SJCRH30 (cell line): ENCODE results near the gene IGFL4. TPM values are rescaled to one million over a fixed set of nuclear protein-coding genes. Genes with fewer than 3 reads are reported as not detected.

ENCODE experiments used
- DNase-seq, 2 experiments: peaks; one replicate each; pipeline ENCODE4 v3.0.0-alpha.2; 2015 to 2020
- H3K27ac ChIP-seq: fragments of 250-450 bp; sonication (Bioruptor Pico); 2 replicates; pipeline ENCODE4 v1.5.1; 2020; ENCODE audit warnings: mild to moderate bottlenecking, moderate library complexity
- H3K27me3 ChIP-seq: fragments of 250-450 bp; sonication (Bioruptor Pico); 2 replicates; pipeline ENCODE4 v1.5.1; 2020; ENCODE audit warnings: mild to moderate bottlenecking, moderate library complexity
- H3K36me3 ChIP-seq: fragments of 250-450 bp; sonication (Bioruptor Pico); 2 replicates; pipeline ENCODE4 v1.5.1; 2020; ENCODE audit warnings: mild to moderate bottlenecking, moderate library complexity
- H3K4me1 ChIP-seq: fragments of 250-450 bp; sonication (Bioruptor Pico); 2 replicates; pipeline ENCODE4 v1.5.1; 2020; ENCODE audit warnings: mild to moderate bottlenecking, moderate library complexity
- H3K4me3 ChIP-seq: fragments of 250-450 bp; sonication (Bioruptor Pico); 2 replicates; pipeline ENCODE4 v1.5.1; 2020; ENCODE audit warnings: mild to moderate bottlenecking, moderate library complexity
- H3K9me3 ChIP-seq: fragments of 250-450 bp; sonication (Bioruptor Pico); replicated peaks from 2 replicates; pipeline ENCODE4 v1.5.1; 2020; ENCODE audit warnings: mild to moderate bottlenecking, moderate library complexity
- total RNA-seq: library from RNA; depleted of rRNA; stranded (reverse); fragments of >200 nt; shearing (Covaris generic); gene quantifications from 2 replicates; pipeline ENCODE4 v1.2.3, GENCODE V29; 2014

The IGFL4 gene
- total RNA-seq, 1 experiment from 2014 or later: not detected

DNA sequence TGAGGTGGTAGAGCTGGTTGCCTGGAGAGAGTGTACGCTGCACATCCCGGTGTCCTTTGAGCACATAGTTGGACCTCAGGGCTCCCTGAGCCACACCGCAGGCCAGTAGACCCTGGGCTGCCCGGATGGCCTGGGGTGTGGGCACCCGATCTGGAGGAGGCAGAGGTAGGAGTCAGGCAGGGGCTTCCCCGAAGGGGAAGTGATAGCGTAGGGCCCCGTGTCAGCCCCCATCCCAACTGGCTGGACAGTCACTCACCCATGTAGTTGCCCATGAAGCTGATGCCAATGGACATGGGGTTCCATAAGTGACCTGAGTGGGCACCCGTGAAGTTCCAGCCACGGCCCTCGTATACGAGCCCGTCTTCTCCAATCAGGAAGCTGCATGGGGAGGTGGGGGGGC lies 21.5 kb downstream of the IGFL4 start:
- no peak overlapping the region for H3K27ac ChIP-seq
- no peak for DNase-seq
- H3K27me3 ChIP-seq: no peaks in the 10 kb centered on the region
- H3K9me3 ChIP-seq: no peaks in the 10 kb centered on the region
- H3K4me1 ChIP-seq: no peaks in the 10 kb centered on the region
- H3K36me3 ChIP-seq: no peaks in the 10 kb centered on the region
- no peak overlapping the region for H3K4me3 ChIP-seq

DNA sequence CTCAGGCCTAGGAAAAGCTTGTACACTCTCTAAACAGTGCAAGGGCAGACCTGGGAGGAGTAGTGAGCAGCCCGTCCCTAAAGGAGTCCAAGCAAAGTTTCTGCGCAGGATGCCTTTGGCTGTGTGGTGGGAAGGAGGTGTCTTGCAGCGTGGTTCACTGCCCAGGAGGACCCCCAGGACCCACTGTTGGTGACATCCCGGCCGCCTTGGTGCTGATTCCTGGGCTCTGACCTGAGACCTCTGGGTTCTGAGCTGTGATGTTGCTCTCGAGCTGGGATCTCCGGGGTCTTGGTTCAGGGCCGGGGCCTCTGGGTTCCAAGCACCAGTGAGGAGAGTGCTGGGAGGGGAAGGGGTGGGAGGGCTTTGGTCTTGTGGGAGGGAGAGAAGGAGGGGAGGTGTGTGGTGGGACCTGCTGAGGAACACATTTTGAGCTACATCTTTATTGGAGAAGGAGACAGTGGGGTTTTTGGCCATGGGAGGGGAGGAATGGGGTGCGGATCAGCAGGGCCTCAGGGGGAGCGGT lies 22.0 kb downstream of the IGFL4 start:
- no peak overlapping the region for H3K27ac ChIP-seq
- no peak for DNase-seq
- no peaks in the 10 kb centered on the region for H3K4me1 ChIP-seq
- no peaks in the 10 kb centered on the region for H3K9me3 ChIP-seq
- no peaks in the 10 kb centered on the region for H3K36me3 ChIP-seq
- no peak overlapping the region for H3K4me3 ChIP-seq
- no peaks in the 10 kb centered on the region for H3K27me3 ChIP-seq

DNA sequence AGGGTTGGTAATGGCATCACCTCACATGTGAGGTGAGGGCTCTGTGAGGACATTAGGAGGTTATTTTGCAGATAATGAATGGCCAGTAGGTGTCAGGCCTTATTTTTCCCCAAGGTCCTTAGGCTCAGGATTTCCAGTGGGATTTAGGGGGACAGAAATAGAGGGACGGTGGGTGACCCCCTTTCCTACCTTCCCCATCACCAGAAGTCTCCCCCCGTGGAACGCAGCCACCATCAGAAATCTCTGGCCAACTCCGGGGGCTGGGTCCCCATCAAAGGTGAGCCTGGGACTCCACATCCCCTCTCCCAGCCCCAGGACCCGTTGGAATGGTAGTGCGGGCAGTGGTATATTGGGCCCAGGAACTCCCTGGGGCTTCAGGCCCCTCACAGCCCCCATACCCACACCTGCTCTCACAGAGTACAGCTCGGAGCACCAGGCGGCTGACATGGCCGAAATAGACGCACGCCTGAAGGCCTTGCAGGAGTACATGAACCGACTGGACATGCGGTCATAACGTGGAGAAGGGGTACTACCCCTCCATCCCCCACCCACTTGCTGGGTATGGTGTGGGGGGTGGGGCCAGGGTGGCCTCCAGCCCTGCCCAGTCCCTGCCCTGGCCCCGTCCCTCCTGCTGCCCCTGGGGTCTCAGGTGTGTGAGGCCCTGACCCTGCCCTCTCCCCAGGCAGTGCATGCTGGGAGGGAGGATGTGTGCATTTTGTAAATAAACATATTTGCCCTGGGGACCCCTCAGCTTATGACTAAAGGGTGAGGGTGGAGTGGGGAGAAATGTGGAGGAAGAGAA lies 22.7 kb downstream of the IGFL4 start:
- DNase-seq: no peak
- Histone ChIP-seq H3K4me1 (no peaks in the 10 kb centered on the region), H3K9me3 (no peaks in the 10 kb centered on the region), H3K27ac (no peak overlapping the region), H3K27me3 (no peaks in the 10 kb centered on the region), H3K36me3 (no peaks in the 10 kb centered on the region), H3K4me3 (no peak overlapping the region)

DNA sequence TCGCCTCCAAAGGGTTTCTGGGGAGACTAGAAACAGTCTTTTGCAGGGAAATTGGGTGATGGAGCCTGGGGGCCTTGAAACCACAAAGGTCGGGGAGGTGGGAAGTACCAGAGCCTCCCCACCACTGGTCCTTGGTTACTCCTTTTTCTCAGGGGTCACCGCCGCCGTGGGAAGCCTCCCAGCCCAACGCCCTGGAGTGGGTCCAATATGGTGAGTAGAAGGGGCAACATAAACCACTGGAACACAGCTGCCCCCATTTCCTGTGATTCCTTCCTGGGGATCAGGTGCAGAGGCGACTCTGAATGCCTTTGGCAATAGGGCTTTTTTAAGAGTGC lies 23.7 kb downstream of the IGFL4 start:
- Histone ChIP-seq H3K4me3 (no peak overlapping the region), H3K4me1 (no peaks in the 10 kb centered on the region), H3K27me3 (no peaks in the 10 kb centered on the region), H3K36me3 (no peaks in the 10 kb centered on the region), H3K9me3 (no peaks in the 10 kb centered on the region), H3K27ac (no peak overlapping the region)
- DNase-seq: no peak

DNA sequence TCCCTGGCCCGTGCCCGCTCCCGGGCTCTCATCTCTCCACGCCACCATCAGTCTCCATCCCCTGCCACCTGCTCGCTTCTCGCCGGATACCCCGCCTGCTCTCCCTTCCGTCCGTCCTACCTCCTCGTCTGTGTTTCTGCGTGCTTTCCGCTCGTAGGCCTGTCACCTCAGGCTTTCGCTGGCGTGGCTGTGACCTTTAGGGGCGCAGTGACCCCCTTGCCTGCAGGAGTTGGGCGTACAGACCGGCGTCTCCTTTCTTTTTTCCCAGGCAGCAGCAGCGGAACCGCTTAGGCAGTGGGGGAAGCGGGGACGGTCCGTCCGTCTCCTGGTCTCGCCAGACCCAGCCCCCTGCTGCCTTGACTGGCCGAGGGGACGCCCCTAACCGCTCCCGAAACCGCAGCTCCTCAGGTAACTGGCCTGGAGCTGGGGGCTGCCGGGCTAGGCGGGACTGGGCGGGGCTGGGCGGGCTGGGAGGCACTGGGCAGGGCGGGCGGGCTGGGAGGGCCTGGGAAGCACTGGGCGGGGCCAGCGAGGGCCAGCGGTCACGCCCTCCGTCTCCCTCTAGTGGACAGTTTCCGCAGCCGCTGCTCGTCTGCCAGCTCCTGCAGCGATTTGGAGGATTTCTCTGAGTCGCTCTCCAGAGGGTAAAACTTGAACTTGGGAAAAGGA lies 24.2 kb downstream of the IGFL4 start:
- H3K4me1 ChIP-seq: no peaks in the 10 kb centered on the region
- no peaks in the 10 kb centered on the region for H3K27me3 ChIP-seq
- H3K9me3 ChIP-seq: no peaks in the 10 kb centered on the region
- H3K4me3 ChIP-seq: no peak overlapping the region
- no peaks in the 10 kb centered on the region for H3K36me3 ChIP-seq
- peak; percentile 24 to 39 for DNase-seq
- H3K27ac ChIP-seq: no peak overlapping the region

DNA sequence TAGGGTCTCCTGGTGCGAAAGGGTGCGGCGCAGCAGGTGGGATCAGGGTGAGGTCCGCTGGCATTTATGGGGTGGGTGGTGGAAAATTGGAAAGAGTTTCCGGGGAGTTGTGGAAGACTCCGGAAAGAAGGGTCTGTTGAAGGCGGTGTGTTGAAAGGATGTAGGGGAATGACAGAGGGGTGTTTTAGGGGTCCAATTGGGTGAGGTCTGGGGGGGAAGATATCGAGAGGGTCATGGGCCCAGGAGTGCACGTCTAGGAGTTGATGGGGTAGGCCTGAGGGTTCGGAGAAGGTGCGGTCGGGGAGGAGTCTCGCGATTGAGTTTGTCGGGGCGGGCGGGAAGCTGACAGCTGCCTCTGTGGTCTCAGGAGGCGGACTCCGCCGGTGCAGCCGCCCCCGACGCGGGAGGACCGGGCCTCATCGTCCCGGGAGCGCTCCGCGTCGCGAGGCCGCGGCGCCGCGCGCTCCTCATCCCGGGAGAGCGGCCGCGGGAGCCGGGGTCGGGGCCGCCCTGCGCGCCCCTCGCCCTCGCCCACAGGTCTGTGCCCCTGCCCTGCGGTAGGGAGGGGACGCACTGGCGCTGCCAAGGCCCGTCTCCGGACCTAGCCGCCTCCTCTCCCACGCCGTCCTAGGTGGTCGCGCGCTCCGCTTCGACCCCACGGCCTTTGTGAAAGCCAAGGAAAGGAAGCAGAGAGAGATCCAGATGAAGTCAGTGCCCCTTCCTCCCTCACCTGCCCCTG lies 24.9 kb downstream of the IGFL4 start:
- Histone ChIP-seq H3K4me1 (no peaks in the 10 kb centered on the region), H3K36me3 (no peaks in the 10 kb centered on the region), H3K27me3 (no peaks in the 10 kb centered on the region), H3K27ac (no peak overlapping the region), H3K9me3 (no peaks in the 10 kb centered on the region), H3K4me3 (no peak overlapping the region)
- no peak for DNase-seq

GRCh38 chr19:46014941-46015686 lies 25.7 kb downstream of the IGFL4 start:
- no peak for DNase-seq
- Histone ChIP-seq H3K27me3 (no peaks in the 10 kb centered on the region), H3K9me3 (no peaks in the 10 kb centered on the region), H3K36me3 (no peaks in the 10 kb centered on the region), H3K4me1 (no peaks in the 10 kb centered on the region), H3K27ac (no peak overlapping the region), H3K4me3 (no peak overlapping the region)

- Histone ChIP-seq H3K27ac (no peak overlapping the region), H3K9me3 (no peaks in the 10 kb centered on the region), H3K4me3 (no peak overlapping the region), H3K36me3 (no peaks in the 10 kb centered on the region), H3K27me3 (no peaks in the 10 kb centered on the region), H3K4me1 (no peaks in the 10 kb centered on the region)
- DNase-seq: no peak
Measured at GRCh38 chr19:46014534-46014933, 26.3 kb downstream of the IGFL4 start.

DNA sequence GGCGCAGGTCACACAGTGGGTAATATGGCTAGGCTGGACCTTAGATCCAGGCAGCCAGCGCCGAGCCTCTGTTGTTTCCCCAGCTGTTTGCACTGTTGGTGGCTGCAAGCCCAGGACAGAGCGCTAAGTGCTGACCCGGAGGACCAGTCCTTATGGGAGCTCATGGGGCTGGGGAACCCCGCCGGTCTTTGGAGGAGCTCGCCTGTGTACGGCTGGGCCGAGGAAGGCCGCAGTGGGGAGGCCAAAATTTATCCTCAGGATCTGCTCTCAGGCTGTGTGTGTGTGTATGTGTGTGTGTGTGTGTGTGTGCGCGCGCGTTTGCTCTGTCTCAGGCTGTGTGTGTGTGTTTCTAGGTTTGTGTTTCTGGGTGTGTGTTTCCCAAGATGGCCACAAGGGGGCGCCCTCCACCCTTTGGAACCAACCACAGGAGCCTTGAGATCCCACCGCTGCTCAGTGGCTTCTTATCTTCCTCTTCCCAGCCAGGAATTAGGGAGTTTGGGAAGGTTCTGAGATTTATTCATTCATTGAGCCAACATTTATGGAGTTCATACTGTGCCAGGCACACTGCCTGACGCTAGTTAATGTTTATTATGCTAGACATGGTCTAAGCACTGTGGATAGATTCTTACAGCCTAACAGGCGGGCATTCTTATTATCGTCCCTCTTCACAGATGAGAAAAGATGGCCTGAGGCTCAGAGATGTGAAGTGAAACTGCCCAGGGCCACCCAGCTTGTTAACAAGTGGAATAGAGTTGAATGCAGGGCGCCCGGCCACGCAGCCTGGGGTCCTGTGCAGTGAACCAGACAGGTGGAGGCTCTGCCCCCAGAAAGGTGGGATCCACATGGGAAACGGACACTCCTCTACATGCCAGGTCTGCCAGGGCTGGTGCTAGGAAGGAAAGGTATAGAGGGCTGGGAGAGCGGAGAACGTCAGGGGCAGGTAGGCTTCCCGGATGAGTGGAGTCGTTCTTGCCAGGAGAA lies 31.0 kb downstream of the IGFL4 start:
- DNase-seq: peak; percentile 55 to 86
- Histone ChIP-seq H3K27ac (no peak overlapping the region), H3K4me1 (no peaks in the 10 kb centered on the region), H3K27me3 (no peaks in the 10 kb centered on the region), H3K9me3 (no peaks in the 10 kb centered on the region), H3K36me3 (no peaks in the 10 kb centered on the region), H3K4me3 (no peak overlapping the region)

DNA sequence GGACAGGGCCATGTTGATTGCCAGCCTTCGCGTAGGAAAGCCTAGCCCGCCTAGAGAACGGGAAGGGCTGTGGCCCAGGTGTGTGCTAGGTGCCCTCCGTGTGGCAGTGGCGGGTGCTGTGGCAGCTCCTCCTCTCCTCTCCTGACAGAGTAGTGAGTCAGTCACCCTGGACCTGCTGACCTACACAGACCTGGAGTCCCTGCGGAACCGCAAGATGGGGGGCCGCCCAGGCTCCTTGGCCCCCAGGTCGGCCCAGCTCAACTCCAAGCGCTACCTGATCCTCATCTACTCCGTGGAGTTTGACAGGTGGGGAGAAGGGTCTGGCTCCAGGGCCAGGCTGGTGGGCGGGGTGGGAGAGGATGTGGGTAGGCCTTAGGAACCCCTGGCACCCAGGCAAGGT lies 34.4 kb downstream of the IGFL4 start:
- Histone ChIP-seq H3K27ac (no peak overlapping the region), H3K4me1 (no peaks in the 10 kb centered on the region), H3K27me3 (no peaks in the 10 kb centered on the region), H3K36me3 (no peaks in the 10 kb centered on the region), H3K4me3 (no peak overlapping the region), H3K9me3 (no peaks in the 10 kb centered on the region)
- no peak for DNase-seq

GRCh38 chr19:46002678-46003275 lies 38.0 kb downstream of the IGFL4 start:
- H3K36me3 ChIP-seq: no peaks in the 10 kb centered on the region
- no peak for DNase-seq
- H3K9me3 ChIP-seq: no peaks in the 10 kb centered on the region
- no peaks in the 10 kb centered on the region for H3K27me3 ChIP-seq
- H3K4me3 ChIP-seq: no peak overlapping the region
- no peaks in the 10 kb centered on the region for H3K4me1 ChIP-seq
- H3K27ac ChIP-seq: no peak overlapping the region

DNA sequence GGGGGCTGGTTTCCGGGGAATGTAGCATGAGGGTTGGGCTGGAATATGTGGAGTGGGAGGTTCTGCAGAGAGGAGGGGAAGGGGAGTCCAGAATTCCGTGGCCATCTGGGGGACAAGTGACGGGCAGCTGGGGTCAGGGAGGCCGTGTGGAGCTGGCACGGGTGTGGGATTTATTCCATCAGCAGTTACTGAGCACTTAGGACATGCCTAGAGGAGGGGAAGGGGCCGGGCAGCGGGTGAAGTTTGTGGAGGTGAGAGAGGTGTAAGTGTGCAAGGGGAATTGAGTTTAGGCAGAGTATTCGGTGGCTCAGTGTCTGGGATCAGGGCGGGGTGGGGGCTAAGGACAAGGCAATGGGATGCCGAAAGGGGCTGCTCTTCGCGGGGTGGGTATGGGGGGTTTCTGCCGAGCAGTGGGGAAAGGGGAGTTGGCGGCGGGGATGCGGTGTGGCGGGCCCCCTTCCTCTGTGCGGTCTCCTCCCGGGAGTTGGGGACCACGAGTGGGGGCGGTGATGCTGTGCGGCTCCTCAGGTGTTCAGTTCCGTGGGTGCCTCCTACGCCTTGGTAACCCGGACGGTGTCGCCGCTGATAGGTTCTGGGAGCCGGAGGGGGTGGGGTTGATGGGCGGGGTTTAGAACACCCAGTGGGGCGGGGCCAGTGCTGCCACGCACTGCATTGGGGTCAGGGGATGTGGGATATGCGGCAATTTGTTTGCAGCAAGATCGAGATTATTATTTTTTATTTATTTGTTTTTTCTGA lies 40.1 kb downstream of the IGFL4 start:
- Histone ChIP-seq H3K4me1 (no peaks in the 10 kb centered on the region), H3K27ac (no peak overlapping the region), H3K4me3 (no peak overlapping the region), H3K27me3 (no peaks in the 10 kb centered on the region), H3K9me3 (no peaks in the 10 kb centered on the region), H3K36me3 (no peaks in the 10 kb centered on the region)
- no peak for DNase-seq

DNA sequence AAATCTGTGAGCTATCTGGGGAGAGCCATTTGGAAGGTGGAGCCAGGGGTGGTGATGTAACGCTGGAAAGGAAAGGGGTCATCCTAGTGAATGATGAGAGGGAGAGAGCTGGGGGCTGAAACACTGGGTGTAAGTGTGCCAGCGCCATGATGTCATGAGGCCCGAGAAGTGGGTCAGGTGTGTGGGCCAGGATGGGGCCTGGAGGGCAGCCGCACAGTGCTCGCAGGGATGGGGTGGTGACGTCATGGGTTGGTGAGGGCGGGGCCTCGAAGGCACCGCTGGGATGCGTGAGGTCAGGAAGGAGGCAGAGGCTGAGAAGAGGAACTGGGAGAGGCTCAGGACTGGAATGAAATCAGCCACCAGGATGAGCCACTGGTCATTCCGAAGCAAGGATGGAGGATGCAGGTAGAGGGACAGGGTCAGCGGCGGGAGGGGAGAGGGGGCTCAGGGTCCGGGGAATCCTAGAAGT lies 41.1 kb downstream of the IGFL4 start:
- no peaks in the 10 kb centered on the region for H3K36me3 ChIP-seq
- no peaks in the 10 kb centered on the region for H3K4me1 ChIP-seq
- no peaks in the 10 kb centered on the region for H3K9me3 ChIP-seq
- DNase-seq: no peak
- no peak overlapping the region for H3K27ac ChIP-seq
- H3K4me3 ChIP-seq: no peak overlapping the region
- H3K27me3 ChIP-seq: no peaks in the 10 kb centered on the region
